Measurements from ENCODE around the gene TMEM232. TPM values are rescaled to one million over a fixed set of nuclear protein-coding genes. Genes with fewer than 3 reads are reported as not detected.

Gene TMEM232
- total and polyA plus RNA-seq, 2 of the 4 experiments (the other 2 are of a cell fraction) = 0.17 to 0.36 TPM

GRCh38 chr5:110548171-110548570, 178.3 kb downstream of the TMEM232 start:
- H3K27ac ChIP-seq (ENCODE audit: insufficient read depth, low read length) = no peak overlapping the region
- no TSS peak for BruUV-seq (replicated peaks)
- no peak overlapping the region for H2AK5ac ChIP-seq (ENCODE audit: low read depth, low read length)
- no peaks in the 10 kb centered on the region for H4K20me1 ChIP-seq (ENCODE audit: insufficient read depth, low read length)
- no peak overlapping the region for H2BK15ac ChIP-seq (ENCODE audit: low read depth, low read length)
- no peaks in the 10 kb centered on the region for H3K9me3 ChIP-seq (ENCODE audit: control insufficient read depth, insufficient read depth, low read length)
- no peaks in the 10 kb centered on the region for H3K4me1 ChIP-seq (ENCODE audit: control insufficient read depth, insufficient read depth, low read length)
- H2BK20ac ChIP-seq (ENCODE audit: low read depth, low read length) = no peak overlapping the region
- no peak overlapping the region for H3K9ac ChIP-seq (ENCODE audit: low read depth, low read length)
- dilution Hi-C loops (cut with HindIII; ENCODE audit: low sequenced_read_pairs, unreplicated experiment) (no loop called here), intact Hi-C loops (cut with micrococcal nuclease) (no loop called here), in situ Hi-C loops (cut with MboI; ENCODE audit: low sequenced_read_pairs) (no loop called here)
- no peak overlapping the region for H3K14ac ChIP-seq (replicated peaks; ENCODE audit: low read depth, low read length)
- no CpG with 5 or more reads among the region's 3 CpGs for WGBS, 2 experiments (ENCODE audit: extremely low coverage in 2 of 2, insufficient read length in 1 of 2)
- H4K8ac ChIP-seq (ENCODE audit: low read depth in 2 of 2, low read length in 2 of 2) = no peak overlapping the region
- no peak overlapping the region for H3K23ac ChIP-seq (ENCODE audit: low read depth, low read length)
- no peak overlapping the region for H3K56ac ChIP-seq (ENCODE audit: extremely low read depth, insufficient read depth, low read length)
- no peak for DNase-seq
- CTCF ChIA-PET = no interaction called here
- POLR2A ChIA-PET (ENCODE audit: unreplicated experiment) = no interaction called here
- no peaks in the 10 kb centered on the region for H3K27me3 ChIP-seq (ENCODE audit: control insufficient read depth, insufficient read depth, low read length)
- H3K4me2 ChIP-seq (ENCODE audit: low read depth, low read length) = no peak overlapping the region
- no peak for ATAC-seq (ENCODE audit: low read depth)
- H3K4ac ChIP-seq (ENCODE audit: low read depth, low read length) = no peak overlapping the region
- H2BK5ac ChIP-seq (ENCODE audit: low read depth, low read length, poor library complexity, severe bottlenecking) = no peak overlapping the region
- no peak overlapping the region for H4K5ac ChIP-seq (ENCODE audit: low read depth, low read length)
- no peak for TF ChIP-seq FOS (IDR thresholded peaks at IDR 0.05; ENCODE audit: low read depth, low read length)
- TF ChIP-seq CTCF (conservative IDR thresholded peaks at IDR 0.05; ENCODE audit: low read depth, low read length) = no peak
- TF ChIP-seq POLR2A (IDR thresholded peaks at IDR 0.05; ENCODE audit: low read depth, low read length) = no peak
- no peak for TF ChIP-seq BHLHE40 (IDR thresholded peaks at IDR 0.05; ENCODE audit: low read depth, low read length)
- TF ChIP-seq CHD1 (IDR thresholded peaks at IDR 0.05; ENCODE audit: low read depth, low read length) = no peak
- no peak for TF ChIP-seq RAD21 (IDR thresholded peaks at IDR 0.05; ENCODE audit: low read length)
- TF ChIP-seq MAFK (IDR thresholded peaks at IDR 0.05; ENCODE audit: low read depth, low read length) = no peak
- no peak for TF ChIP-seq ELK1 (IDR thresholded peaks at IDR 0.05; ENCODE audit: borderline replicate concordance, low read depth, low read length)
- no peak for TF ChIP-seq CEBPB (IDR thresholded peaks at IDR 0.05; ENCODE audit: low read depth, low read length)
- TF ChIP-seq SMC3 (IDR thresholded peaks at IDR 0.05; ENCODE audit: low read depth, low read length) = no peak
- TF ChIP-seq RFX5 (IDR thresholded peaks at IDR 0.05; ENCODE audit: low read depth, low read length) = no peak
- no peaks in the 10 kb centered on the region for H3K36me3 ChIP-seq (ENCODE audit: control insufficient read depth, insufficient read depth, low read length)
- no peak overlapping the region for H2BK120ac ChIP-seq (ENCODE audit: low read depth, low read length)
- no peak overlapping the region for H3K18ac ChIP-seq (ENCODE audit: low read depth, low read length)
- no peaks in the 10 kb centered on the region for H3K79me1 ChIP-seq (ENCODE audit: low read depth in 1 of 2, low read length in 2 of 2)
- H4K91ac ChIP-seq (ENCODE audit: insufficient read depth, low read depth, low read length) = no peak overlapping the region
- H2AFZ ChIP-seq (replicated peaks; ENCODE audit: low read length, poor library complexity) = no peak overlapping the region
- no peak overlapping the region for H3K4me3 ChIP-seq (ENCODE audit: insufficient read depth, low read depth, low read length)
- no peak overlapping the region for H2AK9ac ChIP-seq (replicated peaks; ENCODE audit: low read depth, low read length, poor library complexity)
- no peaks in the 10 kb centered on the region for H3K9me1 ChIP-seq (ENCODE audit: insufficient read depth, low read length)
